NT2/D1 (cell line): Measurements from ENCODE around the gene PTRH2.

ENCODE experiments used
- SUZ12 ChIP-seq: IDR thresholded peaks from 2 replicates; pipeline ENCODE4 v1.6.1; 2011; ENCODE audit not compliant: insufficient read length, insufficient read depth; ENCODE audit errors: extremely low read depth
- ZNF274 ChIP-seq: IDR thresholded peaks from 2 replicates; pipeline ENCODE4 v1.6.1; 2011; ENCODE audit warnings: mild to moderate bottlenecking, low read depth, low read length

GRCh38 chr17:59688496-59688895, 18.7 kb downstream of the PTRH2 start:
- no peak for TF ChIP-seq SUZ12
- TF ChIP-seq ZNF274 = no peak
